SK-N-SH treated with all-trans-retinoic acid at 6 μM for 48 hours (cell line): ENCODE measurements around the gene NSG2.
A peak's percentile ranks its signal among the peaks of the same experiment; 100 is the strongest.

Source experiments
- ATAC-seq: fragments of 200-7000 bp; cut with Tn5 transposase; 3 replicates; pipeline ENCODE4 v1.9.1; 2020; ENCODE audit warnings: mild to moderate bottlenecking, moderate library complexity
- ARNTL ChIP-seq: fragments of 450-650 bp; formaldehyde crosslinking; IDR thresholded peaks from 2 replicates; pipeline ENCODE4 v1.5.0; 2020; ENCODE audit warnings: low read depth, mild to moderate bottlenecking, moderate library complexity, borderline replicate concordance
- BACH2 ChIP-seq: fragments of 250-450 bp; sonication (Bioruptor Pico); IDR thresholded peaks from 2 replicates; pipeline ENCODE4 v1.9.0; 2021; ENCODE audit warnings: mild to moderate bottlenecking, borderline replicate concordance
- CSDC2 ChIP-seq: fragments of 250-450 bp; sonication (Bioruptor Pico); IDR thresholded peaks from 2 replicates; pipeline ENCODE4 v1.5.0; 2020; ENCODE audit warnings: mild to moderate bottlenecking, moderate library complexity
- ESRRG ChIP-seq: fragments of 250-450 bp; sonication (Bioruptor Pico); IDR thresholded peaks from 2 replicates; pipeline ENCODE4 v1.6.1; 2021; ENCODE audit warnings: mild to moderate bottlenecking
- GLIS3 ChIP-seq: fragments of 250-450 bp; sonication (Bioruptor Pico); IDR thresholded peaks from 2 replicates; pipeline ENCODE4 v1.5.0; 2020; ENCODE audit warnings: mild to moderate bottlenecking, moderate library complexity
- ISL1 ChIP-seq: fragments of 250-450 bp; sonication (Bioruptor Pico); IDR thresholded peaks from 2 replicates; pipeline ENCODE4 v2.1.2; 2022; ENCODE audit warnings: mild to moderate bottlenecking, moderate library complexity
- PPARA ChIP-seq: fragments of 250-450 bp; sonication (Bioruptor Pico); IDR thresholded peaks from 2 replicates; pipeline ENCODE4 v1.5.0; 2020; ENCODE audit warnings: mild to moderate bottlenecking, borderline replicate concordance
- RARB ChIP-seq: fragments of 250-450 bp; sonication (Bioruptor Pico); IDR thresholded peaks from 2 replicates; pipeline ENCODE4 v1.8.0; 2021; ENCODE audit warnings: mild to moderate bottlenecking, moderate library complexity
- SNAI2 ChIP-seq: fragments of 250-450 bp; sonication (Bioruptor Pico); IDR thresholded peaks from 2 replicates; pipeline ENCODE4 v1.5.0; 2020; ENCODE audit warnings: mild to moderate bottlenecking, moderate library complexity
- TOX ChIP-seq: fragments of 250-450 bp; sonication (Bioruptor Pico); IDR thresholded peaks from 2 replicates; pipeline ENCODE4 v1.8.0; 2021; ENCODE audit warnings: mild to moderate bottlenecking, moderate library complexity, borderline replicate concordance
- ZC3H10 ChIP-seq: fragments of 250-450 bp; sonication (Bioruptor Pico); IDR thresholded peaks from 2 replicates; pipeline ENCODE4 v1.5.1; 2021; ENCODE audit warnings: mild to moderate bottlenecking, moderate library complexity
- ZFP3 ChIP-seq: fragments of 250-450 bp; sonication (Bioruptor Pico); IDR thresholded peaks from 2 replicates; pipeline ENCODE4 v1.5.0; 2020; ENCODE audit warnings: mild to moderate bottlenecking, moderate library complexity
- ZNF565 ChIP-seq: fragments of 450-650 bp; formaldehyde crosslinking; conservative IDR thresholded peaks from 2 replicates; pipeline ENCODE4 v1.5.0; 2020; ENCODE audit warnings: low read depth, mild to moderate bottlenecking, moderate library complexity
- ZNF8 ChIP-seq: fragments of 450-650 bp; formaldehyde crosslinking; IDR thresholded peaks from 2 replicates; pipeline ENCODE4 v1.5.0; 2020; ENCODE audit warnings: mild to moderate bottlenecking, moderate library complexity
- TF ChIP-seq, protein P1 (sequence below): fragments of 250-450 bp; sonication (Bioruptor Pico); IDR thresholded peaks from 2 replicates; pipeline ENCODE4 v1.8.0; 2021; ENCODE audit warnings: low read depth, mild to moderate bottlenecking, moderate library complexity, borderline replicate concordance
- TF ChIP-seq, protein P2 (sequence below): fragments of 250-450 bp; sonication (Bioruptor Pico); IDR thresholded peaks from 2 replicates; pipeline ENCODE4 v1.5.1; 2020; ENCODE audit warnings: low read depth, mild to moderate bottlenecking, moderate library complexity
- TF ChIP-seq, protein P3 (sequence below): fragments of 250-450 bp; sonication (Bioruptor Pico); IDR thresholded peaks from 2 replicates; pipeline ENCODE4 v1.8.0; 2020; ENCODE audit warnings: mild to moderate bottlenecking, moderate library complexity, borderline replicate concordance
- TF ChIP-seq, protein P4 (sequence below): fragments of 250-450 bp; sonication (Bioruptor Pico); IDR thresholded peaks from 2 replicates; pipeline ENCODE4 v1.5.1; 2021; ENCODE audit warnings: mild to moderate bottlenecking, moderate library complexity

NSG2 gene

DNA sequence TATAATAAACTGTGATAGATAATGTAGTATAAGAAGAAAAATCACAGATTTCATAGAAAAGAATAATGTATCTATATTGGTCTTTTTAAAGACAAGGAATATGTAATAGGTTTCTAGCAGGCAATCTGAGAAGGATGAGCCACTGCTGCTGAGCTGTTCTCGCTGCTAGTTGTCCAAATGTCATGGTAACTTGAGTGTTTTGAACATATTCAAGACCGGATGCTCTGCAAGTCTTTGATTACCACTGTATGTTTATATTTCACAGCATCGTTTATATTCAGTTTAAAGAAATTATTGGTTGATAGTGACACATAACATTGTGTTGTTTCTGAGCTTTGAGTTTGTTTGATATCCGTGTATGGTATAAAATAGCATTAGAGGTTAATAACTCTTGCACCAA, 47.0 kb upstream of the NSG2 start:
- ATAC-seq, result no peak
- TF ChIP-seq, protein P1, sequence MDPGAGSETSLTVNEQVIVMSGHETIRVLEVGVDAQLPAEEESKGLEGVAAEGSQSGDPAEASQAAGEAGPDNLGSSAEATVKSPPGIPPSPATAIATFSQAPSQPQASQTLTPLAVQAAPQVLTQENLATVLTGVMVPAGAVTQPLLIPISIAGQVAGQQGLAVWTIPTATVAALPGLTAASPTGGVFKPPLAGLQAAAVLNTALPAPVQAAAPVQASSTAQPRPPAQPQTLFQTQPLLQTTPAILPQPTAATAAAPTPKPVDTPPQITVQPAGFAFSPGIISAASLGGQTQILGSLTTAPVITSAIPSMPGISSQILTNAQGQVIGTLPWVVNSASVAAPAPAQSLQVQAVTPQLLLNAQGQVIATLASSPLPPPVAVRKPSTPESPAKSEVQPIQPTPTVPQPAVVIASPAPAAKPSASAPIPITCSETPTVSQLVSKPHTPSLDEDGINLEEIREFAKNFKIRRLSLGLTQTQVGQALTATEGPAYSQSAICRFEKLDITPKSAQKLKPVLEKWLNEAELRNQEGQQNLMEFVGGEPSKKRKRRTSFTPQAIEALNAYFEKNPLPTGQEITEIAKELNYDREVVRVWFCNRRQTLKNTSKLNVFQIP (CRISPR knock-in tag), result no peak
- TF ChIP-seq, protein P2, sequence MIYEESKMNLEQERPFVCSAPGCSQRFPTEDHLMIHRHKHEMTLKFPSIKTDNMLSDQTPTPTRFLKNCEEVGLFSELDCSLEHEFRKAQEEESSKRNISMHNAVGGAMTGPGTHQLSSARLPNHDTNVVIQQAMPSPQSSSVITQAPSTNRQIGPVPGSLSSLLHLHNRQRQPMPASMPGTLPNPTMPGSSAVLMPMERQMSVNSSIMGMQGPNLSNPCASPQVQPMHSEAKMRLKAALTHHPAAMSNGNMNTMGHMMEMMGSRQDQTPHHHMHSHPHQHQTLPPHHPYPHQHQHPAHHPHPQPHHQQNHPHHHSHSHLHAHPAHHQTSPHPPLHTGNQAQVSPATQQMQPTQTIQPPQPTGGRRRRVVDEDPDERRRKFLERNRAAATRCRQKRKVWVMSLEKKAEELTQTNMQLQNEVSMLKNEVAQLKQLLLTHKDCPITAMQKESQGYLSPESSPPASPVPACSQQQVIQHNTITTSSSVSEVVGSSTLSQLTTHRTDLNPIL (CRISPR knock-in tag), result no peak
- TF ChIP-seq PPARA (CRISPR knock-in tag) (no peak), SNAI2 (CRISPR knock-in tag) (no peak), ARNTL (no peak), ISL1 (CRISPR knock-in tag) (no peak), ZFP3 (CRISPR knock-in tag) (no peak), ZNF565 (CRISPR knock-in tag) (no peak), GLIS3 (no peak), ZNF8 (no peak), ZC3H10 (CRISPR knock-in tag) (no peak), RARB (CRISPR knock-in tag) (no peak), CSDC2 (CRISPR knock-in tag) (no peak), TOX (CRISPR knock-in tag) (no peak), ESRRG (CRISPR knock-in tag) (no peak), BACH2 (CRISPR knock-in tag) (no peak)
- TF ChIP-seq, protein P3, sequence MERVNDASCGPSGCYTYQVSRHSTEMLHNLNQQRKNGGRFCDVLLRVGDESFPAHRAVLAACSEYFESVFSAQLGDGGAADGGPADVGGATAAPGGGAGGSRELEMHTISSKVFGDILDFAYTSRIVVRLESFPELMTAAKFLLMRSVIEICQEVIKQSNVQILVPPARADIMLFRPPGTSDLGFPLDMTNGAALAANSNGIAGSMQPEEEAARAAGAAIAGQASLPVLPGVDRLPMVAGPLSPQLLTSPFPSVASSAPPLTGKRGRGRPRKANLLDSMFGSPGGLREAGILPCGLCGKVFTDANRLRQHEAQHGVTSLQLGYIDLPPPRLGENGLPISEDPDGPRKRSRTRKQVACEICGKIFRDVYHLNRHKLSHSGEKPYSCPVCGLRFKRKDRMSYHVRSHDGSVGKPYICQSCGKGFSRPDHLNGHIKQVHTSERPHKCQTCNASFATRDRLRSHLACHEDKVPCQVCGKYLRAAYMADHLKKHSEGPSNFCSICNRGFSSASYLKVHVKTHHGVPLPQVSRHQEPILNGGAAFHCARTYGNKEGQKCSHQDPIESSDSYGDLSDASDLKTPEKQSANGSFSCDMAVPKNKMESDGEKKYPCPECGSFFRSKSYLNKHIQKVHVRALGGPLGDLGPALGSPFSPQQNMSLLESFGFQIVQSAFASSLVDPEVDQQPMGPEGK (CRISPR knock-in tag), result no peak

DNA sequence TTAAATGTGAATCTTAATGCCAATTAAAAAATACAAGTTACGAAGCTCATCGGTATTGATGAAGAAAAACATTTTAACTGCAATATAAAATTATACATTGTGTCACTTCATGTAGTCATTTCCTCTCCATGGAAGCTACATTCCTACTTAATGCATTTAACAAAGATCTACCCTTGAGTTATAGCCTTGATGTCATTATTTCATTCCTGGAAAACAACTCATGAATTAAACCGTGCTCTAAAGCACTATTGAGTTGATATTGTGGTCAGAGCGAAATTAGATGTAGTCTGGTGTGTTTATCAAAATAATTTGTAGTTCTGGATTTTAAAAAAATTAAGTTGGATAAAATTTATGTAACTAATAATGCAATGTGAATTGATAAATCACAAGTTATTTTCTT, 45.4 kb upstream of the NSG2 start:
- no peak for ATAC-seq

DNA sequence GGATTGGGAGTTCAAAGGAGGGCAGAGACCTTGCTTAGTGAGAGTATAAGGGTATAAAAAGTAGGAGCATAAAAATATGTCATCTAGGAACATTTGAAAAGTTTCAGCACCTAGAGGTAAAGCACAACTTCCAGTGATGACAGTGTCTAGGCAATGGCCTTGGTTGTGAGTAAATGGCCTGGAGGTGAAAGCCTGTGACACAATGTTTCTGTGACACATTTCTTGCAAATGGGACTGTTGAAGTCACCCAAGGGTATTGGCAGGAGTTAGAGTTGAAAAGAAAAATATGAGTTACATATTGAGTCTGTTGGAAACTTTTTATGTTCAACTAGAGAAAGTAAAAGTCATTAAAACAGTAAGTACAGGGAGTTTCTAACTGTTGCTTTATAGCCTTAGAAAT, 41.7 kb upstream of the NSG2 start:
- no peak for ATAC-seq
- TF ChIP-seq ZNF565 (CRISPR knock-in tag) (no peak), ISL1 (CRISPR knock-in tag) (no peak), TOX (CRISPR knock-in tag) (no peak), BACH2 (CRISPR knock-in tag) (no peak), ARNTL (no peak), RARB (CRISPR knock-in tag) (no peak)
- TF ChIP-seq, protein P1 (CRISPR knock-in tag), result no peak
- TF ChIP-seq, protein P3 (CRISPR knock-in tag), result no peak
- TF ChIP-seq, protein P4, sequence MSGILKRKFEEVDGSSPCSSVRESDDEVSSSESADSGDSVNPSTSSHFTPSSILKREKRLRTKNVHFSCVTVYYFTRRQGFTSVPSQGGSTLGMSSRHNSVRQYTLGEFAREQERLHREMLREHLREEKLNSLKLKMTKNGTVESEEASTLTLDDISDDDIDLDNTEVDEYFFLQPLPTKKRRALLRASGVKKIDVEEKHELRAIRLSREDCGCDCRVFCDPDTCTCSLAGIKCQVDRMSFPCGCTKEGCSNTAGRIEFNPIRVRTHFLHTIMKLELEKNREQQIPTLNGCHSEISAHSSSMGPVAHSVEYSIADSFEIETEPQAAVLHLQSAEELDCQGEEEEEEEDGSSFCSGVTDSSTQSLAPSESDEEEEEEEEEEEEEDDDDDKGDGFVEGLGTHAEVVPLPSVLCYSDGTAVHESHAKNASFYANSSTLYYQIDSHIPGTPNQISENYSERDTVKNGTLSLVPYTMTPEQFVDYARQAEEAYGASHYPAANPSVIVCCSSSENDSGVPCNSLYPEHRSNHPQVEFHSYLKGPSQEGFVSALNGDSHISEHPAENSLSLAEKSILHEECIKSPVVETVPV (CRISPR knock-in tag), result no peak
- TF ChIP-seq, protein P2 (CRISPR knock-in tag), result no peak

More for the DNA sequence above, 45.4 kb upstream of the NSG2 start:
- TF ChIP-seq ZNF565 (CRISPR knock-in tag), result no peak
- TF ChIP-seq ISL1 (CRISPR knock-in tag), result peak; percentile 95
- 0 out of 2 replicates have a peak, but pooled peaks have one; percentile 23 for TF ChIP-seq GLIS3
- peak; percentile 62; the same call in 1 of the 2 replicates for TF ChIP-seq ZC3H10 (CRISPR knock-in tag)
- TF ChIP-seq ZFP3 (CRISPR knock-in tag), result no peak
- TF ChIP-seq, protein P2 (CRISPR knock-in tag), result peak; percentile 91
- TF ChIP-seq, protein P3 (CRISPR knock-in tag), result peak; percentile 75; the same call in 1 of the 2 replicates
